Measurements from ENCODE around the gene EEF1AKMT4. TPM values are rescaled to one million over a fixed set of nuclear protein-coding genes. Genes with fewer than 3 reads are reported as not detected.

The EEF1AKMT4 gene
- total and polyA plus RNA-seq, 7 donors, result 1.4 to 6.5 (median 3.9) TPM

GRCh38 chr3:184235381-184236032 lies 14.0 kb upstream of the EEF1AKMT4 start:
- intact Hi-C loops (cut with DNase I), result no loop called here
- Histone ChIP-seq H3K4me1 (peaks cover 0 to 5% (median 5%) of the 10 kb centered on the region in 4 donors), H3K4me3 (no peak overlapping the region), H3K27ac (no peak overlapping the region), H3K36me3 (no peaks in the 10 kb centered on the region), H3K27me3 (peaks cover 15 to 51% (median 31%) of the 10 kb centered on the region in 3 donors), H3K9me3 (no peaks in the 10 kb centered on the region)
- WGBS, 2 donors, result 76 to 88% methylated on average over 4 of the region's 4 CpGs
- no peak for DNase-seq
- no peak for TF ChIP-seq CTCF (IDR thresholded peaks at IDR 0.05)
- TF ChIP-seq EP300 (IDR thresholded peaks at IDR 0.05), result no peak
- no peak for TF ChIP-seq POLR2AphosphoS5 (IDR thresholded peaks at IDR 0.05)
- TF ChIP-seq POLR2A (IDR thresholded peaks at IDR 0.05), result no peak

- Histone ChIP-seq H3K27ac (no peak overlapping the region), H3K27me3 (peaks cover 10 to 51% (median 31%) of the 10 kb centered on the region in 3 donors), H3K4me1 (peaks cover 0 to under 1% (median 0%) of the 10 kb centered on the region in 4 donors), H3K36me3 (no peaks in the 10 kb centered on the region), H3K9me3 (no peaks in the 10 kb centered on the region), H3K4me3 (no peak overlapping the region)
- WGBS, 2 donors, result 75 to 87% methylated on average over 14 of the region's 14 CpGs
- DNase-seq, result no peak
- no peak for TF ChIP-seq POLR2A (IDR thresholded peaks at IDR 0.05)
- no peak for TF ChIP-seq POLR2AphosphoS5 (IDR thresholded peaks at IDR 0.05)
- TF ChIP-seq CTCF (IDR thresholded peaks at IDR 0.05), result no peak
- no peak for TF ChIP-seq EP300 (IDR thresholded peaks at IDR 0.05)
- intact Hi-C loops (cut with DNase I), result no loop called here
These were observed 13.4 kb upstream of the EEF1AKMT4 start for GRCh38 chr3:184236033-184236410.

GRCh38 chr3:184236636-184237035 lies 12.8 kb upstream of the EEF1AKMT4 start:
- 89 to 95% methylated on average over 3 of the region's 3 CpGs for WGBS, 2 donors
- TF ChIP-seq EP300 (IDR thresholded peaks at IDR 0.05), result no peak
- no peak for TF ChIP-seq CTCF (IDR thresholded peaks at IDR 0.05)
- TF ChIP-seq POLR2AphosphoS5 (IDR thresholded peaks at IDR 0.05), result no peak
- TF ChIP-seq POLR2A (IDR thresholded peaks at IDR 0.05), result no peak
- Histone ChIP-seq H3K36me3 (no peaks in the 10 kb centered on the region), H3K4me1 (peaks cover 0 to 3% (median under 1%) of the 10 kb centered on the region in 4 donors), H3K4me3 (no peak overlapping the region), H3K9me3 (no peaks in the 10 kb centered on the region), H3K27ac (no peak overlapping the region), H3K27me3 (peaks cover 3 to 51% (median 26%) of the 10 kb centered on the region in 3 donors)
- intact Hi-C loops (cut with DNase I), result no loop called here
- no peak for DNase-seq

- Histone ChIP-seq H3K9me3 (no peaks in the 10 kb centered on the region), H3K4me1 (peaks cover 0 to 5% (median 2%) of the 10 kb centered on the region in 4 donors), H3K27me3 (peaks cover 0 to 46% (median 22%) of the 10 kb centered on the region in 3 donors), H3K36me3 (peaks cover 0 to 4% (median 0%) of the 10 kb centered on the region in 4 donors), H3K4me3 (no peak overlapping the region), H3K27ac (no peak overlapping the region)
- TF ChIP-seq EP300 (IDR thresholded peaks at IDR 0.05), result no peak
- no peak for TF ChIP-seq POLR2A (IDR thresholded peaks at IDR 0.05)
- no peak for TF ChIP-seq CTCF (IDR thresholded peaks at IDR 0.05)
- no peak for TF ChIP-seq POLR2AphosphoS5 (IDR thresholded peaks at IDR 0.05)
- intact Hi-C loops (cut with DNase I), result no loop called here
- 82 to 86% methylated on average over 7 of the region's 7 CpGs for WGBS, 2 donors
- DNase-seq, result no peak
These were observed 12.3 kb upstream of the EEF1AKMT4 start for GRCh38 chr3:184237211-184237610.
